ENCODE measurements around the gene RGS21.

DNA sequence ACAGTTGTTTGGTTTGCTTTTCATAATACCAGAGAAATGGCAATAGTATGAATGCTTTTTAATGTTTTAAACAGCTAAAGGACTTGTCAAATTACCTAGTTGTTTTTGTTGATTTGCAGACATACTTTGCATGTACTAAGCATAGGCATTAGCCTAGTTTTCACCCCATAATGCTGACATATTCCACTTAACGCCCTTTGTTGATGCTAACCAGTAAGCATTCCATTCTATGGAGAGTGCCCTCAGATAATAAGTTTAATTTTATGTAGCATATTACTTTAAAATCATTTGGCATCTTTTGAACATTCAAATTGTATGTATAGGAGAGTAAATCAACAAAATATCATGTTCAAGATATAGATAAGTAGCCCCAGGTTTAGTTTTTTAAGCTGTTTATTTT, 32.5 kb downstream of the RGS21 start:
- no peak for TF ChIP-seq RCOR1 (IDR thresholded peaks at IDR 0.05; ENCODE audit: low read length)
- TF ChIP-seq, protein P1, sequence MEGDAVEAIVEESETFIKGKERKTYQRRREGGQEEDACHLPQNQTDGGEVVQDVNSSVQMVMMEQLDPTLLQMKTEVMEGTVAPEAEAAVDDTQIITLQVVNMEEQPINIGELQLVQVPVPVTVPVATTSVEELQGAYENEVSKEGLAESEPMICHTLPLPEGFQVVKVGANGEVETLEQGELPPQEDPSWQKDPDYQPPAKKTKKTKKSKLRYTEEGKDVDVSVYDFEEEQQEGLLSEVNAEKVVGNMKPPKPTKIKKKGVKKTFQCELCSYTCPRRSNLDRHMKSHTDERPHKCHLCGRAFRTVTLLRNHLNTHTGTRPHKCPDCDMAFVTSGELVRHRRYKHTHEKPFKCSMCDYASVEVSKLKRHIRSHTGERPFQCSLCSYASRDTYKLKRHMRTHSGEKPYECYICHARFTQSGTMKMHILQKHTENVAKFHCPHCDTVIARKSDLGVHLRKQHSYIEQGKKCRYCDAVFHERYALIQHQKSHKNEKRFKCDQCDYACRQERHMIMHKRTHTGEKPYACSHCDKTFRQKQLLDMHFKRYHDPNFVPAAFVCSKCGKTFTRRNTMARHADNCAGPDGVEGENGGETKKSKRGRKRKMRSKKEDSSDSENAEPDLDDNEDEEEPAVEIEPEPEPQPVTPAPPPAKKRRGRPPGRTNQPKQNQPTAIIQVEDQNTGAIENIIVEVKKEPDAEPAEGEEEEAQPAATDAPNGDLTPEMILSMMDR (IDR thresholded peaks at IDR 0.05): no peak
- no peak for TF ChIP-seq EP300 (IDR thresholded peaks at IDR 0.05; ENCODE audit: borderline replicate concordance in 1 of 2, low read depth in 1 of 2, low read length in 1 of 2)
- no peak for TF ChIP-seq POLR2AphosphoS5 (IDR thresholded peaks at IDR 0.05; ENCODE audit: low read depth, low read length)
- no peak for TF ChIP-seq RFX5 (IDR thresholded peaks at IDR 0.05; ENCODE audit: low read length)

Measured in SK-N-SH (cell line).